ENCODE results near the gene SCN7A.

DNA sequence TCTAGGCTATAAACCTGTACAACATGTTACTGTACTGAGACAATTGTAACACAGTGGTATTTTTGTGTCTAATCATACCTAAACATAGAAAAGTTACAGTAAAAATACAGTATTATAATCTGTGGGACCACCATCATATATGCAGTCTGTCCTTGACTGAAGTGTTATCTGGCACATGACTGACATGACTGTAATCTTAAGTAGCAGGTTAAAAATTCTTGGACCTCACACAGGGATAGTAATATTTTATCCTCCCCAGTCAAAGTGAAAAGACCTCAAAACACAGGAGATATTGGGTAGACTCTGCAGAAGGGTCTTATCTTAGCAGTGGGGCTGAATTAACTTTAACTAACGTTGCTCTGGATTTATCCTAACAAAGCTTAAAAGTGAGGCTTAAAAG, 113.4 kb downstream of the SCN7A start:
- TF ChIP-seq, protein P1, sequence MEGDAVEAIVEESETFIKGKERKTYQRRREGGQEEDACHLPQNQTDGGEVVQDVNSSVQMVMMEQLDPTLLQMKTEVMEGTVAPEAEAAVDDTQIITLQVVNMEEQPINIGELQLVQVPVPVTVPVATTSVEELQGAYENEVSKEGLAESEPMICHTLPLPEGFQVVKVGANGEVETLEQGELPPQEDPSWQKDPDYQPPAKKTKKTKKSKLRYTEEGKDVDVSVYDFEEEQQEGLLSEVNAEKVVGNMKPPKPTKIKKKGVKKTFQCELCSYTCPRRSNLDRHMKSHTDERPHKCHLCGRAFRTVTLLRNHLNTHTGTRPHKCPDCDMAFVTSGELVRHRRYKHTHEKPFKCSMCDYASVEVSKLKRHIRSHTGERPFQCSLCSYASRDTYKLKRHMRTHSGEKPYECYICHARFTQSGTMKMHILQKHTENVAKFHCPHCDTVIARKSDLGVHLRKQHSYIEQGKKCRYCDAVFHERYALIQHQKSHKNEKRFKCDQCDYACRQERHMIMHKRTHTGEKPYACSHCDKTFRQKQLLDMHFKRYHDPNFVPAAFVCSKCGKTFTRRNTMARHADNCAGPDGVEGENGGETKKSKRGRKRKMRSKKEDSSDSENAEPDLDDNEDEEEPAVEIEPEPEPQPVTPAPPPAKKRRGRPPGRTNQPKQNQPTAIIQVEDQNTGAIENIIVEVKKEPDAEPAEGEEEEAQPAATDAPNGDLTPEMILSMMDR (IDR thresholded peaks at IDR 0.05; ENCODE audit: insufficient read depth, low read depth, low read length), result no peak
- TF ChIP-seq EZH2 (IDR thresholded peaks at IDR 0.05; ENCODE audit: insufficient read depth, low read length), result no peak
